GM18526 (cell line): ENCODE results near the gene NOL9.

Source experiments
- POLR2A ChIP-seq: IDR thresholded peaks from 3 replicates; pipeline ENCODE4 v1.6.1; 2011; ENCODE audit not compliant: insufficient read length; ENCODE audit errors: extremely low read depth

NOL9 gene

DNA sequence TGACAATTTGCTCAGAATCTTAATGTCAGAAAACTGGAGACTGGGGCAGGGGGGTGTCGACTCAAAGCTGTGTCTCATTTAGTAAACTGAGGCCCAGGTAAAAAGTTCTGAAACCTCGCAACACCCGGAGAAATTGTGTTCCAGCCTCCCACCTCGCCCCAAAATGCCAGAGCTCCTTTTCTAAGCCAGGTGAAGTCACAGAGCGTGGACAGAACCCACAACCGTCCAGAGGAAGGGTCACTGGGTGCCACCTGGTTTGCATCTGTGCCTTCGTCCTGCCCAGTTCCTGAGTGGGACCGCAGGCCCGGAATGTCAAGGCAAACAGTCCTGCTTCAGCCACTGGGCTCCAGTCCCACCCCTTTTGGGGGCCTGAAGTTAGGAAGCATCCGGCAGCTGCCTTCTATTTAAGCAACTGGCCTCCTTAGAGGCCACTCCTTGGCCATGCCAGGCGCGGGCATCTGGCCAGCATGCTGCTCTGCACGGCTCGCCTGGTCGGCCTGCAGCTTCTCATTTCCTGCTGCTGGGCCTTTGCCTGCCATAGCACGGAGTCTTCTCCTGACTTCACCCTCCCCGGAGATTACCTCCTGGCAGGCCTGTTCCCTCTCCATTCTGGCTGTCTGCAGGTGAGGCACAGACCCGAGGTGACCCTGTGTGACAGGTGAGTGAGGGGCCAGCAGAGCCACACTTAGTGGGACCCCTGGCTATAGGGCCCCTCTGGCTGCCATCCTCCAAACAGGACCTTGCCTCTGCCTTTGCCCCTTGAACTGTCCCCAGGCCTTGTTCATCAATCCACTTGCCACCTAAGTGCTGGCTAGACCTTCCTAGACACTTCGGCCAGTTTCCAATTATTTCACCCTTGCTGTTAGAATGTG is 830 bp upstream of the NOL9 start, which contains the start of gene TAS1R1:
TAS1R1 (plus strand) TSS at position 401 of the 872 bp plus-strand sequence; CDS start at position 468, 67 bp downstream.
- TF ChIP-seq POLR2A: no peak

DNA sequence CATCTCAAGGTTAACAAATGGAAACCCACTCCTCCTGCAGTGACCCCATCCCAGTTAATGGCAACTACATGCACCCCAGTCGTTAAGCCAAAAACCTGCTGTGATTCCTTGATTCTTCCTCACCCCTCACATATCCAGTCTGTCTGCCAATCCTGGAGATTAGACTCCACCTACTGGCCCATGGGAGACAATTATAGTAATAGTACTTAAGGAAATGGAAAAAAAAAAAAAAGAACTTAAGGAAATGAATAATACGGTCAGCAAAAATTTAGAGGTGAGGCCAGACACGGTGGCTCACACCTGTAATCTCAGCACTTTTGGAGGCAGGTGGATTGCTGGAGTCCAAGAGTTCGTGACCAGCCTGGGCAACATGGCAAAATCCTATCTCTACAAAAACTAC is 7.0 kb downstream of the NOL9 start:
- no peak for TF ChIP-seq POLR2A

DNA sequence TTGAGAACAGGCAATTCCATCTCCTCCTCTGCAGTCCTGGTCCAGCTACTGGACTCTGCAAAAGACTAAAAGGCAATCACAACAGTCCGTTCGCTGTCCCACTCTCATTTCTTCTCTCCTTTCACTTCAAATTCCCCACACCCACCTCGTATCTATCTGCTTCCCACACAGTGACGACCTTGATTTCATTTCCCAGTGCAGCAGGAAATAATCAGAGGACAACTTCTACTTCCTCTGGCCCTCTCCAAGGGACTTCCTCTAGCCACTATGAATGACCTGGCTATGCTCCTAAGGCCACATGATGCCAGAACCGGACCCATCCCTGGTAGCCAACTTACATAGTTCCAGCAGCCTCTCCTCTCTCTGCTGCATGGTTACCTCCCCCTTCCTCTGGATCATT is 8.0 kb downstream of the NOL9 start:
- TF ChIP-seq POLR2A: no peak

DNA sequence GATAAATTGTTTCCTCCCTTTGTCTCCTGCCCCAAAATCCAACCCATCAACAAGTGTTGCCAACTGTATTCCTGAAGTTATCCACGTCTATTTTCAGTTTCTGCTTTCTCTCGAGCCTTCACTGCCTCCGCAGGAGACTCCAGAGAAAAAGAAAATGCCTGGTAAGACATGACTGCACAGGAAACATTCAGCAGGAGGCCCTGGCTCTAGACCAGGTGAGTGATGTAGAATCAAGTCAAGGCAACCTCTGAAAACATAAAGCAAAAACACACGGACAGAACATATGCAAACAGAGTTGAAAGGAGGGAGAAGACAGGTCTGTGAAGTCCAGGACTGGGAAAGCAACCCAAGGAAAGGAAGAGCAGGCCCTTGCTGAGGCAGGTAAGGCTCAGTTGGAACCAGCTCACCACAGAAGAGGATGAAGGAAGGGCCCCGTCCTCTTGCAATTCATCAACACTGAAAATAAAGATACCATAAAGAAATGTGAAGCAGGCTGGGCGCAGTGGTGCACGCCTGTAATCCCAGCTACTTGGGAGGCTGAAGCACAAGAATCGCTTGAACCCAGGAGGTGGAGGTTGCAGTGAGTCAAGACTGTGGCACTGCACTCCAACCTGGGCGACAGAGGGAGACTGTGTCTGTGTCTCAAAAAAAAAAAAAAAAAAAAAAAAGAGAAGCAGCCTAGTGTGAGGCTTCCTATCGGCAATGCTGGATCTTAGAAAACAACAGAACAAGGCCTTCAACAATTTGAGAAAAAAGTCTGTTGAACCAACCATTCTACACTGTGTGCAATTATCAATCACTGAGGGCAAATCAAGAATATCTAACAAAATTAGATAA is 8.8 kb downstream of the NOL9 start:
- no peak for TF ChIP-seq POLR2A

DNA sequence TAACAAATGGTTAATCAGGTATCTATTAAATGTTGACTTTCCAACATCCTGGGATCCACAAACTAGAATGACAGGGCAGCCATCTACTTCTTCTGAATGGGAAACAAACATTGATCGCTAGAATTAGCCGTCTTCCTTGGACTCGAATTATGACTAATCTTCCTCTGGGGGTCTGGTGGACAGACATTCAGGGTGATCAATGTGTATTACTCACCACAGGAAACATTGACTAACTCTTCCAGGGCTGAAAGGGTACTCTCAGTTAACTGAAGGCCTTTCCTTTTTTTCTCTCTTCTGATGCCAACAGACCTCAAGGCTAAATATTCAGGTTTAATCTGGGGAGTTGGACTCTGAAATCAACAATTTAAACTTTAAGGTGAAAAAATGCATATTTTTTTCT is 9.5 kb downstream of the NOL9 start:
- TF ChIP-seq POLR2A: no peak

DNA sequence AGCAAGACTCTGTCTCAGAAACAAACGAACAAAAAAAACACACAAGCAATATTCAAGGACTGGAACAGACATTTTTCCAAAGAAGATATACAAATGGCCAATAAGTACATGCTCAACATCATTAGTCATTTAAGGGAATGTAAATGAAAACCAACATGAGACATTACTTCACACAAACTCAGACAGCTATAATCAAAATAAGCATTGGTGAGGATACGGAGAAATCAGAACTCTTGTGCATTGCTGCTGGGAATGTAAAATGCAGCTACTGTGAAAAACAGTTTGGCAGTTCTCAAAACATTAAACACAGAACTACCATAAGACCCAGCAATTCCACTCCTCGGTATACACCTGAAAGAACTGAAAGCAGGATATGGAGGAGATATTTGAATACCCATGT is 15.4 kb downstream of the NOL9 start:
- no peak for TF ChIP-seq POLR2A

DNA sequence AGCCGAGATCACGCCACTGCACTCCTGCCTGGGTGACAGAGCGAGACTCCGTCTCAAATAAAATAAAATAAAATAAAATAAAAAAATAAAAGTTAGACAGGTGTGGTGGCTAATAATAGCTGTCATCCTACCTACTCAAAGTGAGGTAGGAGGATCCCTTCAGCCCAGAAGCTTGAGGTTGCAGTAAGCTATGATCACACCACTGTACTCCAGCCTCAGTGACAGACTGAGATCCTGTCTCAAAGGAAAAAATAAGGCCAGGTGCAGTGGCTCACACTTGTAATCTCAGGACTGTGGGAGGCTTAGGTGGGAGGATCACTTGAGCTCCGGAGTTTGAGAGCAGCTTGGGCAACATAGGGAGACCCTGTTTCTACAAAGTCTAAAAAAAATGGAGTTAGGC is 18.0 kb downstream of the NOL9 start:
- no peak for TF ChIP-seq POLR2A

DNA sequence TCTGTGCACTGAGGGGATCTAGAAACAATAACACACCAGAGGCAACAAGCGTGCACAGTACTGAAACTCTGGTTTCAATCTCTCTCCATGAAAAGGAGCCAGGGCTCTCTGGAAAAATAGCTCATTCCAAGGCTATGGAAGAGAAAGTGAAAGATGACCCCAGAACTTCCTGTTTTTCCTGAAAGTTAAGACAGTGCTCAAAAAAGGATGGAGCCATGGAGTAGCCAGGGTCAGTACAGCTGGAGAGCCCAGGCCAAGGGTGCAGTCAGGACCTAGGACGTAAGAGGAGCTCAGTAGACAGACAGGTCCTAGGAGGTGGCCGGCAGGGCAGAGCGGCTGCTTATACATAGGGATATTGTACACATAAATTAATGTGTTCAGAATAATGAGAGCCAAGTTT is 19.1 kb downstream of the NOL9 start:
- TF ChIP-seq POLR2A: no peak

DNA sequence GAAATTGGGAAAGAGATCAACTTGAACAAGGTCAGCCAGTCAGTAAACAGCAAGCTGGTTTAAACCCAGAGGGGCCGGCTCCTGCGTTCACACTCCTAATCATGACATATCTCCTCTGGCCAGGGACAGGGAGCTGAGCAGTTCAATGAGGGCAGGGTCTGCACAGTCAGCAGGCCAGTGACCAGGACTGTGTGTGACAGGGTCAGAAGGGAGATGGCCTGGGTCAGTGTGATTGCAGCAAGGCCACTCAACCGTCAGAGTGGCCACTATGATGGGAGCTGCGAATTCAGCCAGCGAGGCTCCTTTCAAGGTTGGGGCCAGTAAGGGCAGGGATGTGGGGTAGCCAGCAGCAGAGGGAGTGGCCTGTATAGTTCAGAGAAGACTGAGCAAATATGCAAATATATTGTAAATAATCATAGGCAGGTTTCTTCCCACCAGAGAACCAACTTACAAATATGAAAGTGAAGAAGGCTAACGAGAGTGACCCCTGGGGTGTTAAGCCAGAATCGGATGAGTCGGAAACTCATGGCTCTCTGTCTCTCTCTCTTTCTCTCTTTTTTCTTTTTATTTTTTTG is 20.0 kb downstream of the NOL9 start:
- TF ChIP-seq POLR2A: no peak

DNA sequence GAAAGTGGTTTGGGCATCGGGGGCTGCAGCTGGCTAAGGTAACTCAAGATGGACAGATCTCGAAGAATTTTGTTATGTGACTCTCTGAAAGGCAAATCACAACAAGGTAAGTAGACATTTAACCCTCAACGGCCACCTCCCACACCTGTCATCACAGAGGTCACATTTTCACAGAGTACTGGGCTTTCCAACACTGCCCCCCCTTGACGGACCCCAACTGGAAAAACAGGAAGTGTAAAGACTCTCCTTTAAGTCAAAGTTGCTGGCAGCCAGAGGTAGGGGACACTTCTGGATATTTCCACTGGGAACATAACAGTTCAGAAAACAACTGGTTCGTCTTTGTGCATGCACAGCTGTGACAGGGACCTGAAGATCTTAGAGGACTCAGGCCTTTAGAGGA is 22.3 kb downstream of the NOL9 start:
- no peak for TF ChIP-seq POLR2A

DNA sequence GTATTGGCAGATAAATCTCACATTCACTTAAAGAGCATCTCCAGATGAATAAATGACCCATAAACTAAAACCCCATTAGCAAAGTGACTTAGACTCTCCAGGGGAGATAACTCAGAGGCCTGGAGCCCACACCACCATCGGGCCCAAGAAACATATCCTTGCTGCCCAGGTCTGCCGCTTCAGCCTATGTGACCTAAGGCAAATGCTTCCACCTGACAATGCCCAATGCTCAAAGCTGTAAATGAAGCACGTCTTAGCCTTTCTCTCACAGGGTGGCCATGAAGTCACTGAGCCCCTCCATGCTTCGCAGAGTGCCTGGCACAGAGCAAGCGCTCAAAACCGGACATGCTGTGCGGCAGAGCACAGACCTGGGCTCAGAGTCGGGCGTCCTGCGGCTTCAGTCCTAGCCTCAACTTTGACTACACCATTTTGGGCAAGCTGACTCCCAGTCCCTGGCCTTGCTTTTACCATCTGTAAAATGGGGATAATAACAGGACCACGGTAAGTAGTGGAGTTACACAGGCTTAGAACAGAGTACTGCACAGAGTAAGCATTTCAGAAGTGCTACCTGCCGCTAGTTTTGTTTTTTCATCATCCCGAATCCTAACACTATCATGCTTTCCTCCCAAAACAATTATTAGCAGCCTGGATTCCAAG is 23.7 kb downstream of the NOL9 start:
- TF ChIP-seq POLR2A: no peak

DNA sequence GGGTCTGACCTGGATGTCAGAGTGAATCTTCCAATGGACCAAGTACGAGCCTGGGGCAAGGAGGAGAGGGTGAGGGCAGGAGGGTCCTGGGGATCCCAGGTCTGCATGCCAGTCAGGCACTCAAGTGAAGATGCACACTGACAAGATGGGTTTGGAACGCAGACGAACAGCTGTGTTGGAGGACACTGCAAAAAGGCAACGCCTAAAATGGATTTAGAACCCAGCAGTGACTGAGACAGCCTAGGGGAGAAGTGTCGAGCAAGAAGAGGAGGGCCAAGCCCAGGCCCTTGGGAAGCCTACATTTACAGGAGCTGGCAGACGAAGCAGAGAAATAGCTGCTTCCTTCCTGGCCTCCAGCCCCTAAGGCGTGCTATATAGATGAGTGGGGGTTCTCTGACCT is 25.8 kb downstream of the NOL9 start:
- TF ChIP-seq POLR2A: no peak

DNA sequence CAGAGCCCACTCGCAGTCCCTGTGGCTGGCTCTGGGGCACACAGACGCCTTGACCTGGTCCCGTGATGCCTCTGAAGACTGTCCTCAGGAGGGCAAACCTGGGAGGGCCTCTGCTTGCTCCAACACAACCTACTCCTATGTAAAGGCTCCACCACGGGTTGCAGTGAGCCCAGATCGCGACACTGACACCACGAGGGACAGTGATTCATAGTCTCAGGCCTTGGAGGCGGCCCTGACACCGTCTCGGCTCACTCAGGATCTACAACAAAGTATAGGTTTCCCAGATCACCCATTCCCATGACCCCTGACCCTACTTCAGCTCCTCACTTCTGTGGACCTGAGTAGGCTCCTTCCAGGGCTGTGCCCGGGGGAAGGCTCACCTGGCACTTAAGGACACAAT is 28.0 kb downstream of the NOL9 start:
- no peak for TF ChIP-seq POLR2A

DNA sequence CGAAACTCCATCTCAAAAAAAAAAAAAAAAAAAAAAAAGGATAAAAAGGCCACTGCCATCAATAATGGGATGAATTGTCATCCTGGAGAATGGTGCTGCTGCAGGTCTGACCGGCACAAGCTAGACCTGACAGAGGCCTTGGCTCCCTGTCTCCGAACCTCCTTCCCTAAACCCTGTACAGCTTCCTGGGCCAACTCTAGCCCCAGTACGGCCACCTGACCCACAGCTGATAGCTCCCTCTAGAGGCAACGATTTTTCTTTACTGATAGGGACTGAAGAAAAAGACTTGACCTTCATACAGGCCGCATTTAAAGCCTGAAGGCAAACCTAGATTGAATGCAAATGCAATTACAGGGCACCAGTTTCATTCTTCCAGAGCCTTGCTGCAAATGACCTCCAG is 30.7 kb downstream of the NOL9 start:
- no peak for TF ChIP-seq POLR2A

DNA sequence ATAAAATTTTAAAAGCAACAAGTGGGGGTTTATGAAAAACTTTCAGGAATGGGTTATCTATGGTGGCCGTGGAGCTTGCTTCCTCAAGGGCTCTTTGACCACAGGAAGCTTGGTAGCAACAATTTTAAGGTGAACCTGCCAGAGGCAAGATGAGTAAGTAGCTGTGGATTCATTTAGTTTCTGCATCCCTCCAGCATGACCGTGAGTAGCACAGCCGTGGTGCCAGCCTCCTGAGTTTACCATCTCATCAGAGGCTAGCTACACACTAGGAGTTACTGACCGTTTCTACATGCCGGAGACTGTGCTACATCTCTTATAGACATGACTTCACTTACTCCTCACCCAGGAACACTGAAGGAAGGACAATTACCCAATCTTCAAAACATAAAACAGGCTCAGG is 32.8 kb downstream of the NOL9 start:
- no peak for TF ChIP-seq POLR2A
